HepG2 (cell line): ENCODE data around the gene ANKRD65. TPM values are rescaled to one million over a fixed set of nuclear protein-coding genes. Genes with fewer than 3 reads are reported as not detected.

Source experiments
- ATAC-seq: fragments of 200-7000 bp; cut with Tn5 transposase; 3 replicates; pipeline ENCODE4 v1.9.1; 2020; ENCODE audit warnings: mild to moderate bottlenecking, moderate library complexity
- BruUV-seq: library from RNA; stranded (reverse); fragments of 400-500 nt; replicated peaks from 2 replicates; lab custom pipeline; 2021; lab: Mats Ljungman, UMichigan
- CTCF ChIA-PET: fragments of 300-600 bp; formaldehyde crosslinking; extraction: SDS; loops from one replicate; lab custom pipeline; 2021; ENCODE audit warnings: low total read pairs, inconsistent platforms, low intra/inter-chr PET ratio; lab: Yijun Ruan, JAX
- POLR2A ChIA-PET: fragments of 350-600 bp; sonication (Branson Sonifier 250); formaldehyde crosslinking; loops from one replicate; lab custom pipeline; 2020; ENCODE audit warnings: antibody characterized with exemption, inconsistent platforms; lab: Yijun Ruan, JAX
- DNase-seq: peaks from one replicate; pipeline ENCODE4 v3.0.0-alpha.2; 2015; ENCODE audit warnings: low spot score
- FAIRE-seq: peaks from 3 replicates; lab custom pipeline; 2011; peaks lifted over from hg19 to GRCh38; lab: Jason Lieb, UNC
- H2AFZ ChIP-seq: one replicate; pipeline ENCODE4 v1.6.1; 2011; ENCODE audit warnings: low read length, inconsistent platforms
- H3K27ac ChIP-seq: fragments of 300-600 bp; 3 replicates; pipeline ENCODE4 v1.8.0; 2011; ENCODE audit warnings: mixed run types, mild to moderate bottlenecking, mixed read lengths, low read length, inconsistent platforms; ENCODE audit not compliant: insufficient read depth; ENCODE audit errors: extremely low read length
- H3K27me3 ChIP-seq, 2 experiments: fragments of 200-600 bp in 1 of 2; 2 replicates in 1 of 2; 3 replicates in 1 of 2; pipeline versions ENCODE4 v1.6.0 to v1.8.0; 2011; ENCODE audit warnings: low read length in 2 of 2, mild to moderate bottlenecking in 2 of 2, moderate library complexity in 2 of 2, inconsistent platforms in 1 of 2; ENCODE audit not compliant: insufficient read depth in 2 of 2, control insufficient read depth in 1 of 2
- H3K36me3 ChIP-seq, 2 experiments: fragments of 200-600 bp in 1 of 2; replicated peaks in 1 of 2; 2 replicates in 1 of 2; 3 replicates in 1 of 2; pipeline versions ENCODE4 v1.5.1 to v1.8.0; 2011; ENCODE audit warnings: low read length in 2 of 2, inconsistent platforms in 1 of 2; ENCODE audit not compliant: insufficient read depth in 2 of 2, control insufficient read depth in 1 of 2
- H3K4me1 ChIP-seq: 2 replicates; pipeline ENCODE4 v1.5.1; 2012; ENCODE audit warnings: low read length, inconsistent platforms; ENCODE audit not compliant: insufficient read depth
- H3K4me2 ChIP-seq: 2 replicates; pipeline ENCODE4 v1.6.0; 2011; ENCODE audit warnings: low read depth, low read length, inconsistent platforms
- H3K4me3 ChIP-seq, 3 experiments: fragments of 200-600 bp in 1 of 3; sonication (generic), shearing (Covaris generic) in 1 of 3; replicated peaks in 1 of 3; 2 replicates each; pipeline ENCODE4 v1.5.1; 2011 to 2016; ENCODE audit warnings: low read length in 3 of 3, inconsistent platforms in 2 of 3, low read depth in 2 of 3, mild to moderate bottlenecking in 2 of 3, control low read depth in 1 of 3, mixed read lengths in 1 of 3; ENCODE audit not compliant: insufficient read depth in 1 of 3
- H3K79me2 ChIP-seq: one replicate; pipeline ENCODE4 v1.6.1; 2011; ENCODE audit warnings: low read length, inconsistent platforms; ENCODE audit not compliant: insufficient read depth
- H3K9ac ChIP-seq: 2 replicates; pipeline ENCODE4 v1.6.0; 2011; ENCODE audit warnings: mild to moderate bottlenecking, low read depth, low read length, inconsistent platforms; ENCODE audit not compliant: insufficient read depth
- H3K9me3 ChIP-seq: 2 replicates; pipeline ENCODE4 v1.5.1; 2012; ENCODE audit warnings: mild to moderate bottlenecking, low read length
- H4K20me1 ChIP-seq: 2 replicates; pipeline ENCODE4 v1.6.0; 2011; ENCODE audit warnings: inconsistent platforms, mild to moderate bottlenecking, low read length, moderate library complexity; ENCODE audit not compliant: insufficient read depth
- ARID2 ChIP-seq: sonication (generic); formaldehyde crosslinking; IDR thresholded peaks from 2 replicates; pipeline ENCODE4 v1.8.1; 2022; ENCODE audit warnings: mild to moderate bottlenecking, missing genetic modification reagents, borderline replicate concordance
- ATF5 ChIP-seq: sonication (generic); formaldehyde crosslinking; IDR thresholded peaks from 2 replicates; pipeline ENCODE4 v1.4.0; 2020; ENCODE audit warnings: mild to moderate bottlenecking, low read depth, missing genetic modification reagents
- GATAD2A ChIP-seq: IDR thresholded peaks from 2 replicates; pipeline ENCODE4 v1.6.1; 2016
- HIC2 ChIP-seq: sonication (generic); formaldehyde crosslinking; IDR thresholded peaks from 2 replicates; pipeline ENCODE4 v1.9.0; 2022; ENCODE audit warnings: low read depth, missing genetic modification reagents
- PTBP1 ChIP-seq: fragments of 200-400 bp; formaldehyde crosslinking; IDR thresholded peaks from 2 replicates; pipeline ENCODE4 v1.6.1; 2018; ENCODE audit warnings: low read length, low read depth; ENCODE audit not compliant: poor library complexity, severe bottlenecking
- SP2 ChIP-seq: sonication (generic); formaldehyde crosslinking; IDR thresholded peaks from 2 replicates; pipeline ENCODE4 v1.5.1; 2020; ENCODE audit warnings: mild to moderate bottlenecking, missing genetic modification reagents
- SSRP1 ChIP-seq: IDR thresholded peaks from 2 replicates; pipeline ENCODE4 v1.6.1; 2016; ENCODE audit warnings: control low read depth
- STAG1 ChIP-seq: sonication (generic); formaldehyde crosslinking; IDR thresholded peaks from 2 replicates; pipeline ENCODE4 v1.4.0; 2020; ENCODE audit warnings: missing genetic modification reagents
- TOPORS ChIP-seq: sonication (generic); formaldehyde crosslinking; IDR thresholded peaks from 2 replicates; pipeline ENCODE4 v1.8.0; 2023; ENCODE audit warnings: mild to moderate bottlenecking, missing genetic modification reagents
- ZNF280B ChIP-seq: sonication (generic); formaldehyde crosslinking; IDR thresholded peaks from 2 replicates; pipeline ENCODE4 v1.5.0; 2020; ENCODE audit warnings: missing genetic modification reagents, mild to moderate bottlenecking, borderline replicate concordance
- ZNF639 ChIP-seq: conservative IDR thresholded peaks from 2 replicates; pipeline ENCODE4 v1.6.1; 2018; ENCODE audit warnings: missing genetic modification reagents
- ZSCAN31 ChIP-seq: sonication (generic); formaldehyde crosslinking; IDR thresholded peaks from 2 replicates; pipeline ENCODE4 v1.5.0; 2020; ENCODE audit warnings: low read depth, mild to moderate bottlenecking, missing genetic modification reagents
- WGBS: methylation state at CpG from one replicate; pipeline ENCODE4 v1.1.6; 2017; ENCODE audit warnings: low lambda C conversion rate; 5-methylcytosine and 5-hydroxymethylcytosine counted together
- in situ Hi-C: cut with HindIII; loops from 2 replicates; pipeline ENCODE4 v1.10.0; 2017; ENCODE audit warnings: low pct_unique_long_range_greater_than_20kb; ENCODE audit not compliant: extremely low pct_ligation_motif_present
- intact Hi-C: fragments of 100-400 bp; cut with micrococcal nuclease; formaldehyde crosslinking; loops from one replicate; pipeline ENCODE4 v1.10.0; 2022; ENCODE audit not compliant: unreplicated experiment
- polyA plus RNA-seq, 8 experiments: library from polyadenylated mRNA; depleted of rRNA in 3 of 8; stranded (reverse) in 7 of 8; unstranded in 1 of 8; fragments of >200 nt; fragmentation: Illumina TruSeq in 4 of 8; extraction: Trizol in 4 of 8; gene quantifications; 2 replicates each; pipeline versions ENCODE4 v1.2.1 to v1.2.3, GENCODE V29; 2011 to 2016; ENCODE audit warnings: low read depth in 4 of 8, missing spikeins in 1 of 8, mixed read lengths in 1 of 8; ENCODE audit not compliant: insufficient read depth in 1 of 8
- total RNA-seq, 5 experiments: library from RNA; depleted of rRNA; stranded (reverse); fragments of >200 nt; fragmentation: Illumina TruSeq; extraction: Trizol; gene quantifications; 2 replicates each; pipeline ENCODE4 v1.2.3, GENCODE V29; 2016; ENCODE audit warnings: low read depth in 1 of 5

Gene ANKRD65
- total and polyA plus RNA-seq, 2 of the 13 experiments (the other 11 are each of a cell fraction or from before 2014, with no cell fraction given): 12.1 to 30.1 TPM

- TF ChIP-seq ZNF280B (CRISPR knock-in tag): no peak
Measured at GRCh38 chr1:1435911-1436629, 15.0 kb upstream of the ANKRD65 start (continued).

GRCh38 chr1:1435106-1435903 is 14.2 kb upstream of the ANKRD65 start, which contains the start of gene VWA1:
Gene VWA1 (plus strand): TSS chr1:1435690. CDS start chr1:1435749, 59 bp downstream.
- H3K4me1 ChIP-seq: peaks cover 53% of the 10 kb centered on the region
- H3K9me3 ChIP-seq: no peaks in the 10 kb centered on the region
- FAIRE-seq: no peak
- peak within 1 kb of the TSS; percentile 94 for H3K27ac ChIP-seq
- CTCF ChIA-PET: no interaction called here
- peaks cover 31% of the 10 kb centered on the region for H3K79me2 ChIP-seq
- intact Hi-C loops: no loop called here
- ATAC-seq: no peak
- peak within 1 kb of the TSS; percentile 85 for H3K9ac ChIP-seq
- DNase-seq: no peak
- WGBS: under 1% methylated on average over 22 of the region's 89 CpGs
- H3K4me2 ChIP-seq: peak within 1 kb of the TSS; percentile 94
- in situ Hi-C loops: loop anchor here (5.0 kb wide), 1 partner anchor 33 kb away; no protein-coding TSS in a partner anchor
- H4K20me1 ChIP-seq: no peaks in the 10 kb centered on the region
- BruUV-seq: TSS peak; percentile 30
- peak within 1 kb of the TSS; percentile 72 to 88 (median 84) for H3K4me3 ChIP-seq
- no peak within 1 kb of the TSS for H2AFZ ChIP-seq
- POLR2A ChIA-PET: interaction anchor here (2.7 to 11.0 kb wide), 6 partner anchors 9 to 243 kb away, joined by 8 to 355 read pairs (median 38); partner anchors contain the start of genes ANKRD65, CCNL2 and MRPL20
- H3K36me3 ChIP-seq: peaks cover 0 to under 1% of the 10 kb centered on the region in 2 experiments; a peak in 1 of 5 replicates
- H3K27me3 ChIP-seq: no peaks in the 10 kb centered on the region
- TF ChIP-seq ZSCAN31 (CRISPR knock-in tag): no peak; the same call in 1 of the 2 replicates
- TF ChIP-seq ZNF639 (CRISPR knock-in tag): no peak
- TF ChIP-seq PTBP1: no peak
- TF ChIP-seq HIC2 (CRISPR knock-in tag): peak; percentile 54; the same call in 1 of the 2 replicates
- no peak for TF ChIP-seq TOPORS (CRISPR knock-in tag)
- no peak for TF ChIP-seq GATAD2A (CRISPR knock-in tag)
- 0 out of 2 replicates have a peak, but pooled peaks have one; percentile 42 for TF ChIP-seq ATF5
- peak; percentile 69; the same call in 1 of the 2 replicates for TF ChIP-seq SSRP1 (CRISPR knock-in tag)
- TF ChIP-seq SP2: no peak
- TF ChIP-seq STAG1: no peak
- TF ChIP-seq ARID2 (CRISPR knock-in tag): 0 out of 2 replicates have a peak, but pooled peaks have one; percentile 4
